HG02981 (cell line): ENCODE data around the gene FUT6.
"Not testable (repeated sequence)": the region's sequence is repeated elsewhere in the genome, so short reads cannot be mapped to it uniquely, and the experiment has no call there.

Experiments
- ATAC-seq: cut with Tn5 transposase; IDR thresholded peaks from one replicate; pipeline ENCODE4 v1.9.1; 2021; ENCODE audit warnings: mild to moderate bottlenecking, moderate library complexity; ENCODE audit not compliant: unreplicated experiment

FUT6 gene

DNA sequence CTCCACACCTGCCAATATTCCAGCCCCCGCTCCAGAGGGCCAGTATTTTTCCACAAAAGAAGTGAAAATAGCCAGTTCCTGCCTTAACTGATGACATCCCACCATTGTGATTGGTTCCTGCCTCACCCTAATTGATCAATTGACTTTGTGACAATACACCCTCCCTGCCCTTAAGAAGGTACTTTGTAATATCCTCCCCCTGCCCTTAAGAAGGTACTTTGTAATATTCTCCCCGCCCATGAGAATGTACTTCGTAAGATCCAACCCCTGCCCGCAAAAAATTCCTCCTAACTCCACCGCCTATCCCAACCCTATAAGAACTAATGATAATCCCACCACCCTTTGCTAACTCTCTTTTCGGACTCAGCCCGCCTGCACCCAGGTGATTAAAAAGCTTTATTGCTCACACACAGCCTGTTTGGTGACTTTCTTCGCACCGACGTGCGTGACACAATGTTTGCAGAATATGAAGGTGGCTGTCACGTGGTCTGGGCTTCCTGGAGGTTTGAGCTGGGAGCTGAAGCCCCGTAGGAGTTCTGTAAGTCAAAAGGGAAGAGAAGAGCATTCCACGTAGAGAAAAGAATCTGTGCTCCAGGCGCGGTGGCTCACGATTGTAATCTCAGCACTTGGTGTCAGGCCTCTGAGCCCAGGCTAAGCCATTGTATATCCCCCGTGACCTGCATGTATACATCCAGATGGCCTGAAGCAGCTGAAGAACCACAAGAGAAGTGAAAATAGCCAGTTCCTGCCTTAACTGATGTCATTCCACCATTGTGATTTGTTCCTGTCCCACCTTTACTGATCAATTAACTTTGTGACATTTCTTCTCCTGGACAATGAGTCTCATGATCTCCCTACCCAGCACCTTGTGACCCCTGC, 17.9 kb upstream of the FUT6 start:
- no peak for ATAC-seq

DNA sequence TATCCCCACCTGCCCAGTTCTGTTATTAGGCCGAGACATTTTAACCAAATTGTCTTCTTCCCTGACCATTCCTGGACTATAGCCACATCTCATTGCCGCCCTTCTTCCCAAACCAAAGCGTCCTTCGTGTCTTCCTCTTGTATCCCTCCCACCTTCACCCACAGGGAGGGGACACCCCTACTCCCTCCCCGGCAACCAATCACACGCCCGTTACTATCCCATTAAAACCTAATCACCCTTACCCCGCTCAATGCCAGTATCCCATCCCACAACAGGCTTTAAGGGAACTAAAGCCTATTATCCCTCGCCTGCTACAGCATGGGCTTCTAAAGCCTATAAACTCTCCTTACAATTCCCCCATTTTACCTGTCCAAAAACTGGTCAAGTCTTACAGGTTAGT, 15.6 kb upstream of the FUT6 start:
- not testable (repeated sequence) for ATAC-seq

DNA sequence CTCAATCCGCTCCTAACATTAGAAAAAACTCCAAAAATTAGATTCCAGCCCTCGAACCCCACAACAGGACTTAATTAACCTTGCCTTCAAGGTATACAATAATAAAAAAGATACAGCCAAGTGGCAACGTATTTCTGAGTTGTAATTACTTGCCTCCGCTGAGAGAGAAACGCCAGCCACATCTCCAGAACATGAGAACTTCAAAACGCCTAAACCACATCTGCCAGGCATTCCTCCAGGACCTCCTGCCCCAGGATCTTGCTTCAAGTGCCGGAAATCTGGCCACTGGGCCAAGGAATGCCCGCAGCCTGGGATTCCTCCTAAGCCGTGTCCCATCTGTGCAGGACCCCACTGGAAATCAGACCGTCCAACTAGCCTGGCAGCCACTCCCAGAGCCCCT, 14.6 kb upstream of the FUT6 start:
- ATAC-seq: not testable (repeated sequence)

DNA sequence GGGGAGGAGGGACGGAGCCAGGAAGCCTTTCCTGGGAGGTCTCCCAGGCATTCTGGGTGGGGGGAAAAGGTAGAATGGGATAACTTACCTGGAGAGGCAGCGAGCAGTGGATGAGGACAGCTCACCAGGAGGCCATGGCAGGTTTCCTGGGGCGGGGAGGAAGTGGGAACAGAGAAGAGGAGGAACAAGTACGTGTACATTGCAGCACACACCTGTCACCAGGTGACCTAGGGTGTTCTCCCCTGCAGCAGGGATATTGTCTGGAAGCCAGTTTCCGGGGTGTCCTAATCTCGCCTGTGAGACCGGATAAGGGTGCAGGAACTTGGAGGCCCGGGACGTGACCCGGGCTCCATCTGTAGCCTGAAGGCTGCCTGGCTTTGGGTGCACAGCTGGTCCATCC, 11.8 kb upstream of the FUT6 start, which contains the start of gene FUT3:
Gene FUT3, minus strand, starts transcription at position 148 of the 400 bp plus-strand sequence.
- ATAC-seq: no peak

GRCh38 chr19:5850743-5851293, 11.3 kb upstream of the FUT6 start:
- no peak for ATAC-seq

DNA sequence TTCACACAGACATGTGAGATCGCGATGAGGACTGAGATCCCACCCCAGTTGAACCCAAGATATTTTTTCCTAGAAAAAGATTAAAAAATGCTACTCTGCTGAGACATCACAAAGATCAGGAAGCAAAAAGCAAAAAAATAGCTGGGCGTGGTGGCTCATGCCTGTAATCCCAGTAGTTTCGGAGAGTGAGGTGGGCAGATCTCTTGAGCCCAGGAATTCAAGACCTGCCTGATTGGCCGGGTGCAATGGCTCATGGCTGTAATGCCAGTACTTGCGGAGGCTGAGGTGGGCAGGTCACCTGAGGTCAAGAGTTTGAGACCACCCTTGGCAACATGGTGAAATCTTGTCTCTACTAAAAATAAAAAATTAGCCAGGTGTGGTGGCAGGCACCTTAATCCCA, 10.7 kb upstream of the FUT6 start:
- no peak for ATAC-seq

- not testable (repeated sequence) for ATAC-seq
Observed at GRCh38 chr19:5848621-5849020, 9.1 kb upstream of the FUT6 start.

DNA sequence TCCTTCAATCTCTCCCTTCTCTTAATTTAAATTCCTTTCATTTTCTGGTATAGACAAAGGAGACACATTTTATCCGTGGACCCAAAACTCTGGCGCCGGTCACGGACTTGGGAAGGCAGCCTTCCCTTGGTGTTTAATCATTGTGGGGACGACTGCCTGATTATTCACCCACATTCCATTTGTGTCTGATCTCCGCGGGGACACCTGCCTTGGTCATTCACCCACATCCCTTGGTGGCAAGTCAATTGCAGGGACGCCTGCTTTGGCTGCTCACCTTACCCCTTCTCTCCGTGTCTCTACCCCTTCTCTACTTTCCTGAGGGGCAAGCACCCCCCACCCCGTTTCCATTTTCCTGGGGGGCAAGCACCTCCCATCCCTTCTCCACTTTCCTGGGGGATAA, 8.3 kb upstream of the FUT6 start:
- not testable (repeated sequence) for ATAC-seq

- no peak for ATAC-seq
Observed at GRCh38 chr19:5844456-5845433, 5.2 kb upstream of the FUT6 start.

GRCh38 chr19:5843295-5843927, 3.9 kb upstream of the FUT6 start:
- ATAC-seq: no peak

DNA sequence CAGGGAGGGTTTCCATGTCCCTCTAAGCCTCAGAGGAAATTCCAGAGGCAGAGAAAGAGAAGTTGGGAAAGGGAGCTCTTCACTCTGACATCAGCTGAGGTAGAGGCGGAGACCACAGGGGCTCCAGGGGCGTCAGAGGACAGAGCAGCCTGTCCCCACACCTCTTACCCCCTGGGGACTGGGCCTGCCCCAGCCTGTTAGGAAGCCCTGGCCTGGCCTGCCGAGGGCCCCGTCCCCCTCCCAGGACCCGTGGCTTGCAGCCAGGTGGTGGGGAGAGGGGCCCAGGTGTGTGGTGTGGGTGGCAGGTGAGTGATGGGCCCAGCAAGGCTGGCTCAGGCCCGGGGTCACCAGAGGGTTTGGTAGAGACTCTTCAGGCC, 2.2 kb upstream of the FUT6 start:
- ATAC-seq: not testable (repeated sequence)

- ATAC-seq: no peak
Observed at GRCh38 chr19:5838353-5839064, 993 bp downstream of the FUT6 start.

GRCh38 chr19:5837761-5838352, 1.6 kb downstream of the FUT6 start:
- ATAC-seq: no peak

DNA sequence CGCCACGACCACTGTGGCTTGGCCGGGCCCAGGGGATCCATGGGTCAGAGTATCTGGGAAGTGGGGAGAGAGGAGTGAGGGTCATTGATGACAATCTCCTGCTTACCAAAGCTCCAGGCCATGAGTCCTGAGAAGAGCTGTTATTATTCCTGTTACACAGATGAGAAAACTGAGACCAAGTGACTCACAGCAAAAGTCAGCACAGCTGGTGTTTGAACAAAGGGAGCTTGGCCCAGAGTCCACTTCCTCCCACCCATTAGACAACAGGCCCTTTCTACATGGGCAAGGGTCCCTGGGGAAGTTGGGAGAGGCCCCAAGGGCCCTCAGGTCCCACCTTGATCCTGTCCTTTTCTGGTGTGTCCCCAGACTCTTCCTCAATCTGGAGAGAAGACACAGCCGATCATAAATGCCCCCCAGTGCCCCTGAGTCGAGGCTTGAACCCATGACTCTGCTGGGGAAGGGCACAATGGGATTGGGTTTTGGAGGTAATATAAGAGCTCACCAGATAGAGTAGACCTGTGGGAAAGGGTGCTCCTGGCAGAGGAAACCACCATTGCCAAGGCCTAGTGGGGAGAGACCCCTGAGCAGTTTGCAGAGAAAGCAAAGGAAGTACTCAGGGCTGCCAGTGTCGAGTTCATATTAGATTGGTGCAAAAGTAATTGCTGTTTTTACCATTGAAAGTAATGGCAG, 6.8 kb downstream of the FUT6 start:
- ATAC-seq: no peak

DNA sequence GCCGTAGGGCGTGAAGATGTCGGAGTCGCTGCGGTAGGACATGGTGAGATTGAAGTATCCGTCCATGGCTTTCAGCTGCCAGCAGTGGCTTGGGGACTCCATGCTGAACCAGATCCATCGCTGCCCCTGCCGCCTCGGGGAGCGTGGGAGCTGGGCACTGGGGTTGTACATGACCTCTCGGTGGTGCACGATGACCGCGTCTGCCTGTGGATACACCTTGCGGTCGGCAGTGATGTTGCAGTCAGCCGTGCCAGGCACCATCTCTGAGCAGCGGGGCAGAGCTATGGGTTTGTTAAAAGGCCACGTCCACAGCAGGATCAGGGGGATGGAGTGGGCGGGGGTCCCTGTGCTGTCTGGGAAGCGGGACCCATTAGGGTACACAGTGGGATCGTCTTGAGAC, 7.4 kb downstream of the FUT6 start:
- ATAC-seq: no peak

- ATAC-seq: no peak
Observed at GRCh38 chr19:5831159-5831558, 8.3 kb downstream of the FUT6 start.

GRCh38 chr19:5829567-5830310, 9.8 kb downstream of the FUT6 start:
- ATAC-seq: no peak
